ENCODE data around the gene PHTF2.

GRCh38 chr7:77791956-77792355, 6.6 kb upstream of the PHTF2 start:
- TF ChIP-seq CTCF (IDR thresholded peaks at IDR 0.05 in 2 of 3, conservative IDR thresholded peaks at IDR 0.05 in 1 of 3; ENCODE audit: control insufficient read depth in 2 of 3, extremely low read depth in 1 of 3, insufficient read depth in 1 of 3, low read depth in 3 of 3, low read length in 3 of 3) (no peak), ETV6 (conservative IDR thresholded peaks at IDR 0.05 in 1 of 2, IDR thresholded peaks at IDR 0.05 in 1 of 2; ENCODE audit: borderline replicate concordance in 1 of 2, low read depth in 1 of 2) (no peak)
